NCI-H146 (cell line): ENCODE measurements around the gene OGA.

Source experiments
- DNase-seq: peaks from one replicate; lab custom pipeline; 2025; lab: John Stamatoyannopoulos, UW

OGA gene

GRCh38 chr10:101835362-101835761 lies 17.1 kb upstream of the OGA start:
- no peak for DNase-seq

GRCh38 chr10:101834341-101834740 lies 16.1 kb upstream of the OGA start:
- DNase-seq, result no peak

- DNase-seq, result no peak
Observed at GRCh38 chr10:101833466-101833865, 15.2 kb upstream of the OGA start.

- DNase-seq, result no peak
Observed at GRCh38 chr10:101832325-101832771, 14.1 kb upstream of the OGA start.

GRCh38 chr10:101831169-101831811 lies 13.0 kb upstream of the OGA start:
- no peak for DNase-seq

GRCh38 chr10:101830322-101831168 lies 12.3 kb upstream of the OGA start:
- DNase-seq, result peak; percentile 94

- peak; percentile 87 for DNase-seq
Observed at GRCh38 chr10:101829561-101830315, 11.5 kb upstream of the OGA start.

- DNase-seq, result no peak
Observed at GRCh38 chr10:101828766-101829551, 10.7 kb upstream of the OGA start.

- DNase-seq, result no peak
Observed at GRCh38 chr10:101827919-101828600, 9.8 kb upstream of the OGA start.

GRCh38 chr10:101826852-101827434 lies 8.7 kb upstream of the OGA start:
- DNase-seq, result no peak

GRCh38 chr10:101824736-101825135 lies 6.5 kb upstream of the OGA start:
- no peak for DNase-seq

- DNase-seq, result peak; percentile 72
Observed at GRCh38 chr10:101818872-101819633, 809 bp upstream of the OGA start.

GRCh38 chr10:101817337-101818118 lies 716 bp downstream of the OGA start:
- peak; percentile 52 for DNase-seq

- DNase-seq, result no peak
Observed at GRCh38 chr10:101816913-101817336, 1.3 kb downstream of the OGA start.

GRCh38 chr10:101816376-101816775 lies 1.9 kb downstream of the OGA start:
- no peak for DNase-seq

GRCh38 chr10:101814466-101815071 lies 3.7 kb downstream of the OGA start:
- no peak for DNase-seq

- no peak for DNase-seq
Observed at GRCh38 chr10:101812606-101813005, 5.6 kb downstream of the OGA start.

- no peak for DNase-seq
Observed at GRCh38 chr10:101807158-101807557, 11.1 kb downstream of the OGA start.

- no peak for DNase-seq
Observed at GRCh38 chr10:101803511-101803910, 14.7 kb downstream of the OGA start.
